NCI-H460 (cell line): ENCODE data around the gene C1orf105. TPM values are rescaled to one million over a fixed set of nuclear protein-coding genes. Genes with fewer than 3 reads are reported as not detected.

ENCODE experiments used
- DNase-seq: peaks from one replicate; pipeline ENCODE4 v3.0.0-alpha.2; 2016; ENCODE audit warnings: low read depth; ENCODE audit errors: extremely low read depth
- total RNA-seq: library from RNA; depleted of rRNA; stranded (reverse); fragments of >200 nt; shearing (Covaris generic); gene quantifications from 2 replicates; pipeline ENCODE4 v1.2.3, GENCODE V29; 2014; rRNA removed

The C1orf105 gene
- total RNA-seq, 1 experiment from 2014 or later, result not detected

GRCh38 chr1:172517081-172517480 lies 96.6 kb downstream of the C1orf105 start:
- no peak for DNase-seq

GRCh38 chr1:172517545-172517944 lies 97.1 kb downstream of the C1orf105 start:
- DNase-seq, result no peak

Other genes starting within 250 kb of the C1orf105 start
- gene PIGC, start 23.4 kb downstream of the C1orf105 start, total RNA-seq, result 27.9 and 30.9 TPM in 2 replicates
- 26.5 and 27.7 TPM in 2 replicates for gene SUCO, start 112.5 kb downstream of the C1orf105 start, total RNA-seq
- gene FASLG, start 238.4 kb downstream of the C1orf105 start, total RNA-seq, result not detected in 2 replicates